ENCODE data around the gene RPTOR. TPM values are rescaled to one million over a fixed set of nuclear protein-coding genes. Genes with fewer than 3 reads are reported as not detected.

RPTOR gene
- total RNA-seq, 1 donor, result 29.8 TPM

GRCh38 chr17:80981929-80982425, 437.3 kb downstream of the RPTOR start:
- H3K27me3 ChIP-seq (ENCODE audit: insufficient read depth, low read length), result no peaks in the 10 kb centered on the region
- no peak overlapping the region for H3K4me3 ChIP-seq (ENCODE audit: low read length)
- no peaks in the 10 kb centered on the region for H3K9me3 ChIP-seq (ENCODE audit: low read depth, low read length)
- H3K4me1 ChIP-seq (ENCODE audit: insufficient read depth, low read length), result peaks cover 4% of the 10 kb centered on the region

GRCh38 chr17:80982426-80982974, 437.9 kb downstream of the RPTOR start:
- H3K4me1 ChIP-seq (ENCODE audit: insufficient read depth, low read length), result peaks cover 8% of the 10 kb centered on the region

GRCh38 chr17:80983545-80983944, 438.9 kb downstream of the RPTOR start:
- Histone ChIP-seq H3K9me3 (ENCODE audit: low read depth, low read length) (no peaks in the 10 kb centered on the region), H3K4me1 (ENCODE audit: insufficient read depth, low read length) (peaks cover 13% of the 10 kb centered on the region), H3K4me3 (ENCODE audit: low read length) (no peak overlapping the region), H3K27me3 (ENCODE audit: insufficient read depth, low read length) (no peaks in the 10 kb centered on the region)

More at GRCh38 chr17:80982426-80982974, 437.9 kb downstream of the RPTOR start:
- Histone ChIP-seq H3K4me3 (ENCODE audit: low read length) (no peak overlapping the region), H3K9me3 (ENCODE audit: low read depth, low read length) (no peaks in the 10 kb centered on the region), H3K27me3 (ENCODE audit: insufficient read depth, low read length) (no peaks in the 10 kb centered on the region)

- H3K9me3 ChIP-seq (ENCODE audit: low read depth, low read length), result no peaks in the 10 kb centered on the region
- H3K27me3 ChIP-seq (ENCODE audit: insufficient read depth, low read length), result no peaks in the 10 kb centered on the region
- H3K4me1 ChIP-seq (ENCODE audit: insufficient read depth, low read length), result peaks cover 21% of the 10 kb centered on the region
- H3K4me3 ChIP-seq (ENCODE audit: low read length), result no peak overlapping the region
Measured at GRCh38 chr17:80984749-80985148, 440.1 kb downstream of the RPTOR start.

- H3K4me1 ChIP-seq (ENCODE audit: insufficient read depth, low read length), result peaks cover 26% of the 10 kb centered on the region
- no peak overlapping the region for H3K4me3 ChIP-seq (ENCODE audit: low read length)
- H3K9me3 ChIP-seq (ENCODE audit: low read depth, low read length), result no peaks in the 10 kb centered on the region
- no peaks in the 10 kb centered on the region for H3K27me3 ChIP-seq (ENCODE audit: insufficient read depth, low read length)
Measured at GRCh38 chr17:80986046-80986445, 441.4 kb downstream of the RPTOR start.

GRCh38 chr17:80986816-80987475, 442.3 kb downstream of the RPTOR start:
- Histone ChIP-seq H3K4me1 (ENCODE audit: insufficient read depth, low read length) (peaks cover 30% of the 10 kb centered on the region), H3K4me3 (ENCODE audit: low read length) (no peak overlapping the region), H3K27me3 (ENCODE audit: insufficient read depth, low read length) (no peaks in the 10 kb centered on the region), H3K9me3 (ENCODE audit: low read depth, low read length) (no peaks in the 10 kb centered on the region)

GRCh38 chr17:80987941-80988461, 443.4 kb downstream of the RPTOR start:
- Histone ChIP-seq H3K4me1 (ENCODE audit: insufficient read depth, low read length) (peaks cover 38% of the 10 kb centered on the region), H3K9me3 (ENCODE audit: low read depth, low read length) (no peaks in the 10 kb centered on the region), H3K27me3 (ENCODE audit: insufficient read depth, low read length) (no peaks in the 10 kb centered on the region), H3K4me3 (ENCODE audit: low read length) (no peak overlapping the region)

- peaks cover 46% of the 10 kb centered on the region for H3K4me1 ChIP-seq (ENCODE audit: insufficient read depth, low read length)
- no peak overlapping the region for H3K4me3 ChIP-seq (ENCODE audit: low read length)
- H3K9me3 ChIP-seq (ENCODE audit: low read depth, low read length), result no peaks in the 10 kb centered on the region
- H3K27me3 ChIP-seq (ENCODE audit: insufficient read depth, low read length), result no peaks in the 10 kb centered on the region
Measured at GRCh38 chr17:80989586-80989913, 444.9 kb downstream of the RPTOR start.

- peak overlapping the region; percentile 87 for H3K4me3 ChIP-seq (ENCODE audit: low read length)
- no peaks in the 10 kb centered on the region for H3K9me3 ChIP-seq (ENCODE audit: low read depth, low read length)
- peaks cover 46% of the 10 kb centered on the region for H3K4me1 ChIP-seq (ENCODE audit: insufficient read depth, low read length)
- H3K27me3 ChIP-seq (ENCODE audit: insufficient read depth, low read length), result no peaks in the 10 kb centered on the region
Measured at GRCh38 chr17:80990921-80991644, 446.4 kb downstream of the RPTOR start.

- Histone ChIP-seq H3K27me3 (ENCODE audit: insufficient read depth, low read length) (no peaks in the 10 kb centered on the region), H3K4me3 (ENCODE audit: low read length) (peak within 1 kb of the TSS; percentile 87), H3K4me1 (ENCODE audit: insufficient read depth, low read length) (peaks cover 45% of the 10 kb centered on the region), H3K9me3 (ENCODE audit: low read depth, low read length) (no peaks in the 10 kb centered on the region)
Measured at GRCh38 chr17:80991645-80992076, 447.0 kb downstream of the RPTOR start, which contains the start of gene CHMP6. CHMP6 (plus strand) TSS chr17:80991841; CDS start chr17:80991919, 78 bp downstream.

GRCh38 chr17:80992077-80992947, 447.7 kb downstream of the RPTOR start:
- Histone ChIP-seq H3K4me3 (ENCODE audit: low read length) (peak overlapping the region; percentile 87), H3K4me1 (ENCODE audit: insufficient read depth, low read length) (peaks cover 38% of the 10 kb centered on the region), H3K27me3 (ENCODE audit: insufficient read depth, low read length) (no peaks in the 10 kb centered on the region), H3K9me3 (ENCODE audit: low read depth, low read length) (no peaks in the 10 kb centered on the region)

GRCh38 chr17:80992948-80993624, 448.4 kb downstream of the RPTOR start:
- Histone ChIP-seq H3K4me3 (ENCODE audit: low read length) (no peak overlapping the region), H3K4me1 (ENCODE audit: insufficient read depth, low read length) (peaks cover 33% of the 10 kb centered on the region), H3K9me3 (ENCODE audit: low read depth, low read length) (no peaks in the 10 kb centered on the region), H3K27me3 (ENCODE audit: insufficient read depth, low read length) (no peaks in the 10 kb centered on the region)

GRCh38 chr17:80995131-80995530, 450.5 kb downstream of the RPTOR start:
- no peak overlapping the region for H3K4me3 ChIP-seq (ENCODE audit: low read length)
- H3K27me3 ChIP-seq (ENCODE audit: insufficient read depth, low read length), result no peaks in the 10 kb centered on the region
- H3K4me1 ChIP-seq (ENCODE audit: insufficient read depth, low read length), result peaks cover 24% of the 10 kb centered on the region

More at GRCh38 chr17:80995131-80995530, 450.5 kb downstream of the RPTOR start:
- no peaks in the 10 kb centered on the region for H3K9me3 ChIP-seq (ENCODE audit: low read depth, low read length)
